Stimulated activated CD4-positive, alpha-beta T cell treated with anti-CD3 and anti-CD28 coated beads, Interleukin-15, amount 100 ng/mL, for 1 hour (primary cell): ENCODE measurements around the gene MAP1LC3B2.
"Not testable (repeated sequence)": the region's sequence is repeated elsewhere in the genome, so short reads cannot be mapped to it uniquely, and the experiment has no call there.

Source experiments
- DNase-seq, 2 donors: peaks; one replicate each; pipeline ENCODE4 v3.0.0-alpha.2; 2020; ENCODE audit warnings: low read depth in 1 of 2, low spot score in 1 of 2

MAP1LC3B2 gene

DNA sequence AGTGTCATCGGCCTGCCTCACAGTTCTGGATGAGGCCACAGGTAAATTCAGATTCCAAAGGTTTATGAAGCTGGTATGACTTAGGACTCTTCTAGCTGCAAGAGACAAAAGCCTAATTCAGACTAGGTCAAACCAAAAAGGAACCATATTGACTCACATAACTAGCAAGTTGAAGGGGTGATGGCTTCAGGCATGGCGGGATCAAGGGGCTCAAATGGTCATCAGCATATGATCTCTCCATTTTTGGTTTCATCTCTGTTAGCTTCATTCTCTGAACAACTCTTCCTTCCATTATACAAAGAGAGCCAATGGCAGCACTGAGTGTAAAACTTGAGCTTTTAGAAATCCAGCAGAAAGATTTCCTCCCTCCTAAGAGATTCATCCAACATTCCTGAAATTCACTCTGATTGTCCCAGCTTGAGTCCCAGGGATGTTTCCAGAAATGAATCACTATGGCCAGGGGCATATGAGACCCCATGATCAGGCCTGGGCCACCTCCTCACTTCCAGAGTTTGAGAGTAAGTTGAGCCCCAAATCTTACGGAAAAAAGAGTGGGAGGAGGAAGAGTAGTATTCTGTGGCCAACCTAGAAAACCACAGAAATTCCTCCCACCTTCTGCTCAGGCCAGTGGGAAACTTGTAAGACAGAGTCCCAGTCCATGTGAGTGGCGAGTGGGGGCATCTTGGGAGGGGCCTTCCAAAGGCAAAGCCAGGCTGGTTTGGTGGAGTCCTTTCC, 2.0 kb upstream of the MAP1LC3B2 start:
- DNase-seq = no peak

DNA sequence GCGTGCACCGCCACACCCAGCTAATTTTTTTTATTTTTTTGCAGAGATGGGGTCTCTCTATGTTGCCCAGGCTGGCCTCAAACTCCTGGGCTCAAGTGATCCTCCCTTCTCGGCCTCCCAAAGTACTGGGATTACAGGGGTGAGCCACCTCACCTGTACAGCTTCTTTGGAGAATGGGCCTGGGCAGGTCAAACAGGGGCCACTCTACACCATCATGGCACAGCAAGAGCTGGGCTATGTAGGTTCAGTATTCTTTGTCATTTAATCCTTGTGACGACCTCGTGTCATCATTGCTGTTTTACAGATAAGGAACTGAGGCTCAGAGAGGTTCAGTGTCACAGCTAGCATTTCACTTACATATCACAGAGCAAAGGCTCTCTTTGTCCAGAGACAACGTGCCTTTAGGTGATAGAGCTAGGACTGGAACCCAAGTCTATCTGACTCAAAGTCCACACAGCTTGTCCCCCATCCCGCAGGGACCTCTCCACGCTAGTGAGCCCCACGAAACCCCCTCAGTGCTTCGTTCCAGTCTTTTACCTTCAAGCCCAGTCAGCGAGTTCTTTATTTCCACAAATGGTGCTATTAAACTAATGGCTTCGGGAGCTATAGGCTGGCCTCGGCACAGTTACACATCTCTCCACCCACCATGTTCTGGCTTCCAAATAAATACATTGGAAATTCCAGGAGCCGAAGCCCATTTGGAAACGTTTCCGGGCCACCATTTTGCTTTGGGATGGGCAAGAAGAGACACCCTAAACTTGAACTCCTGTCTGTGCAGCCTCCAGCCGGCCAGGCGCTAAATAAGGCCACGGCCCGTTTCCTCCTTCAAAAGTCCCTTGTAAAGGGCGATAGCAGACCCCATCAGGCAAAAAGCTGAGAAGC, 660 bp upstream of the MAP1LC3B2 start:
- DNase-seq = no peak

GRCh38 chr12:116561181-116561821, 2.1 kb downstream of the MAP1LC3B2 start:
- no peak for DNase-seq

DNA sequence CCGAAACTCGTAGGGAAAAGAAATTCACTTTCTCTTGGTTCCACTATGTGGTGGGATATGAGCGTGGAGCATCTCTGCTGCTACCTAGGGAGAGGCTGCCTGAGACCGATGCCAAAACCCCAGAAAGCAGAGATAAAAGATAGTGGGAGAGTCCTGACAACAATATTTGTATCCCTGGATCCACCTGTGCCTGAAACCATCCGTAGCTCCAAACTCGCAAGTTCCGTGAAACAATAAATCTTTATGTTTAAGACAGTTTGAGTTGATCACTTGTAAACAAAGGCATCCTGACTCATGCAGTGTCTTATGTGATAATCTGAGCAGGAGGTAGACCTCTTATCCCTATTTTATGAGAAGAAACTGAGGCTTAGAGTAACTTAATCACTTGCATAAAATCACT, 2.9 kb downstream of the MAP1LC3B2 start:
- no peak for DNase-seq

GRCh38 chr12:116563262-116563661, 4.1 kb downstream of the MAP1LC3B2 start:
- DNase-seq = no peak

GRCh38 chr12:116564080-116564479, 4.9 kb downstream of the MAP1LC3B2 start:
- no peak for DNase-seq

DNA sequence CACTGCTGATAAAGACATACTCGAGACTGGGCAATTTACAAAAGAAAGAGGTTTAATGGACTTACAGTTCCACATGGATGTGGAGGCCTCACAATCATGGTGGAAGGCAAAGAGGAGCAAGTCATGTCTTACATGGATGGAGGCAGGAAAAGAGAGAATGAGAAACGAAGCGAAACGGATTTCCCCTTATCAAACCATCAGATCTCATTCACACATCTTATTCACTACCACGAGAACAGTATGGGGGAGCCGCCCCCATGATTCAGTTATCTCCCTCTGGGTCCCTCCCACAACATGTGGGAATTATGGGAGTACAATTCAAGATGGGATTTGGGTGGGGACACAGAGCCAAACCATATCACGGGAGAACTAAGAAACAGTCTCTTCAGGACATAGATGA, 6.0 kb downstream of the MAP1LC3B2 start:
- not testable (repeated sequence) for DNase-seq

DNA sequence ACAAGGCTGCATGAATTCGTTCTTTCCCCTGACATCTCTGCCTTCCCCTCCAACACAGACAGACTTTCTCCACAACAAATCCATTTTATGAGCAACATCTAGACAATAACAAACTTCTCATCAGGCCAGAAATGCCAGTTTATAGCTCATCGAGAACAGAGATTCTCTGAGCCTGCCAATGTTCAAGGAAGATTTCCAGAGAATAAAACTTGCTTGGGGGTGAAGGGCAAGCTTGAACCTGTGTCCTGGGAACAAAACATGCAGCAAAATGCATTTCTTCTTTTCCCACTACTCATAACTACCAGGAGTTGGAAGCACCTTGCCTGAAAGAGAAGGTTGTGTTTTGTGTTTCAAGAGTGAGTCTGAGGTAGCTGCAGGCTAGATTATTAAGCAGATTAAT, 6.8 kb downstream of the MAP1LC3B2 start:
- DNase-seq = no peak

GRCh38 chr12:116568203-116568602, 9.0 kb downstream of the MAP1LC3B2 start:
- DNase-seq = no peak

GRCh38 chr12:116571089-116571488, 11.9 kb downstream of the MAP1LC3B2 start:
- DNase-seq = no peak

DNA sequence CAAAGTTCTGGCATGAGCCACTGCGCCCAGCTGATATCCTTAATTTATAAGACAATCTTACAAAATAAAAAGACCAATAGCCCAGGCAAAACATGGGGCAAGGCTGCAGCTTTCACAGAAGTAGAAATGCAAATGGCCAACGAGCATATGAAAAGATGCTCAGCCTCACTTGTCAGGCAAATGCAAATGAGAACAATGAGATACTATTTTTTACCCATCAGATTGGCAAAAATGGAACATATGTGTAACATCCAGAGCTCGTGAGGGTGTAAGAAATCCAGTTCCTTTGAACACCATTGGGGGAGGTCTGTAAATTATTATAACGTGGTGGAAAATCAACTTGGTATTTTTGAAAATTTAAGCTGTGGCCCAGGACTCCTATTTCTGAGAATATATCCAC, 14.6 kb downstream of the MAP1LC3B2 start:
- no peak for DNase-seq

- DNase-seq = not testable (repeated sequence)
Observed at GRCh38 chr12:116575754-116576153, 16.6 kb downstream of the MAP1LC3B2 start.

- no peak for DNase-seq
Observed at GRCh38 chr12:116577154-116577561, 18.0 kb downstream of the MAP1LC3B2 start.

DNA sequence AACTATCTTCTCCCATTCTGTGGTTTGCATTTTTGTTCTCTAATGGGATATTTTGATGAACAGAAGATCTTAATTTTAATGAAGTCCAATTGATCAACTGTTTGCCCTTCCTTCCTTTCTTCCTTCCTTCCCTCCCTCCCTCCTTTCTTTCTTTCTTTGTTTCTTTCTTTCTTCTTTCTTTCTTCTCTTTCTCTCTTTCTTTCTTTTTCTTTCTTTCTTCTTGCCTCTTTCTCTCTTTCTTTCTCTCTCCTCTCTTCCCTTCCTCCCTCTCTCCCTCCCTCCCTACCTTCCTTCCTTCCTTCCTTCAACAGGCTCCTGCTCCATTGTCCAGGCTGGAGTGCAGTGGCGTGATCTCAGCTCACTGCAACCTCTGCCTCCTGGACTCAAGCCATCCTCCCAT, 18.9 kb downstream of the MAP1LC3B2 start:
- no peak for DNase-seq

GRCh38 chr12:116582610-116583009, 23.4 kb downstream of the MAP1LC3B2 start:
- no peak for DNase-seq

DNA sequence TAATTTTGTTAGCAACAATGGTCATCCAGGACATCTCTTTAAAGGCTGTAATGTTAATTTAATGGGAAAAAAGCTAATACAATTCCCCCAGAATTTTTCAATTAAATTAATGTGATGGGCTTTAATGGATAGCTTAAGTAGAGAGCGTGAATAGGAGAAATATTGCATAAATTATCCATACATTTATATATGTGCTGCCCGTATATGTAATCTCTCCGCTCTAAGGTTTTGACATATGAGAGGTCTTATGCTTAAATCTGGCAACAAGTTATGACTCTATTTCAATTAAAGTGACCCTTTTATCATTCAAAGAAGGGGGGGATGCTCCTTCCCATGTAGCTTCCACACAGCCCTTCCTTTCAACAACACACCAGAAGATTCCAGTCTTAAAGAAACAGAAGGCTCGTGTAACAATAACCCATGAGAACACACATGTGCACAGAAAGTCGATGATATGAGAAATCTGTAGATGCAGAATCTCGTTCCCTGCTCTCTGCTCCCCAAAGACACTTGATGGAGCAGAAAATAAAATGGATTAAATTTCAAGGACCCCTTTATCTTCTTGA, 24.0 kb downstream of the MAP1LC3B2 start:
- no peak for DNase-seq

DNA sequence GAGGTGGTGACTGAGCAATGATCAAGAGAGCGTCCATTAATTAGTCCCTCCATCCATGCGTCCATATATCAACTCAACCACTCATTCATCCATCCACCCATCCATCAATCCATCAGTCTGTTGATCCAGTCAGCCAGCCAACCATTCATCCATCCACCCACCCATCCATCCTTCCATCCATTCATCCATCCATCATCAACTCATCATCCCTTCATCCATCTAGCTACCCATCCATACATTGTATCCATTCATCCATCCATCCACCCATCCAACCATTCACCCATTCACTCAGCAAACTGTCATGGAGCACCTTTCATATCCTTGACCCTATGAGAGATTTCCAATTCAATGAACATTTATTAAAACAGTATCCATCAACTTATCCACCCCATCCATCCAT, 28.1 kb downstream of the MAP1LC3B2 start:
- no peak for DNase-seq

DNA sequence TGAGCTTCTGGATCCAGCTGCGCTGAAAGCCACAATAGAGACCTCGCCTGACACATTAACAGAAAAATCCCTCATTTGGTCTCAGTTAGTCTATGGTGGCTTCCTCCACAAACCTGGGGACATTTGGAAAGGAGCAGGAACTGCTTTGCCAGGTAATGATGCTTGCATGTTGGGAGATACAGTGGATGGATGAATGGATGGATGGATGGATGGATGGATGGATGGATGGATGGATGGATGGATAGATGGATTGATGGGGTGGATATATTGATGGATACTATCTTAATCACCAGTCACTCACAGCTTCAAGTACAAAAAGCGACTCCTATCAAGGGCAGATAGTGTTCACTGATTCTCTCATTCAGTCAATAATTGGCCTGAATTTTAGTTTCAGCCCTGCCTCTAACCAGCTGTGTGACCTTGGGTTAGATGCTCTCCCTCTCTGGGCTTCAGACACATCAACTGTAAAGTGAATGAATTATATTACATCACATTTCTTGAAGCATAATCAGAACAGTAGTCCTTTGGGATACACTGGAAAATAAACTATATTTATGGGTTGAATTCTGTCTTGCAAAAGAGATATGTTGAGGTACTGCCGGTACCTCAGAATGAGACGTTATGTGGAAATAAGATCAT, 29.3 kb downstream of the MAP1LC3B2 start:
- DNase-seq = no peak

DNA sequence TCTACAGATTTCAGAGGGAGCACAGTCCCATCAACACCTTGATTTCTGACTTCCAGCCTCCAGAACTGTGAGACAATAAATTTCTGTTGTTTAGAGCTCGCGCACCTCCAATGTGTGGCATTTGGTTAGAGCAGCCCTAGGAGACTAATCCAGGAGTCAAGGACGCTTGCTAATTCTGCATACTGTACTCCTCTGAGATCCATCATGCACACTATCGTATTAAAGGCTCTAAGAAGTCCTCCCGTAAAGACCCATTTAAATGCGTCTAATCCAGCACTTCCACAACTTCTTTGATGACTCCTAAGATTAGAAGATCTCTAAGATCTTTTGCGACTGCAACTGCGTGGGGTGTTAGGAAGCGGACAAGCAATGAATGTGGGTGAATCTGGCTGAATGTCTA, 30.4 kb downstream of the MAP1LC3B2 start:
- no peak for DNase-seq

DNA sequence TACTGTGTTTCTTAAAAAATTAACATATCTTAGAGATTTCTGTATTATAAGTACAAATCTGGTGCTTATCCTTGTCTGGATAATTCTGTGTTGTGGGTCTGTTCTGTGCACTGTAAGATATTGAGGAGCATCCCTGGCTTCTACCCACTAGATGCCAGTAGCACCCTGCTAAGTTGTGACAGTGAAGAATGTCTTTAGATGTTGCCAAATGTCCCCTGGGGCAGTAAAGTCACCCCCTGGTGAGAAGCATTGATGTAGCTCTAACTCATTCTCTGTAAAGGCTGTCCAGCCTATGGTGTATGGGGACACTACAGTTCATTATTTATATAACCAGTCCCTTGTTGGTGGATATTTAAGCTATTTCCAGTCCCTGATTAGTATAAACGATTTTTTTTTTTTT, 31.4 kb downstream of the MAP1LC3B2 start:
- no peak for DNase-seq
